HCT116 (cell line): ENCODE results near the gene CTBP1. TPM values are rescaled to one million over a fixed set of nuclear protein-coding genes. Genes with fewer than 3 reads are reported as not detected.

Experiments used
- ATAC-seq: fragments of 200-7000 bp; cut with Tn5 transposase; 2 replicates; pipeline ENCODE4 v1.9.1; 2020; ENCODE audit warnings: mild to moderate bottlenecking, moderate library complexity
- BruUV-seq: library from RNA; stranded (reverse); fragments of 400-500 nt; replicated peaks from 2 replicates; lab custom pipeline; 2021; lab: Mats Ljungman, UMichigan
- CTCF ChIA-PET: fragments of 300-600 bp; sonication (Branson Sonifier 250); formaldehyde crosslinking; loops from one replicate; lab custom pipeline; 2021; ENCODE audit warnings: antibody characterized with exemption; lab: Charles Lee
- POLR2A ChIA-PET: fragments of 300-600, 350-600 bp; sonication (Branson Sonifier 250); formaldehyde crosslinking; loops from one replicate; lab custom pipeline; 2021; ENCODE audit warnings: antibody characterized with exemption; lab: Charles Lee
- RAD21 ChIA-PET, 2 experiments: fragments of 300-600 bp; sonication (Branson Sonifier 250); formaldehyde crosslinking; loops; one replicate each; lab custom pipeline; 2023; ENCODE audit warnings: low total read pairs in 2 of 2; ENCODE audit not compliant: uncharacterized antibody in 2 of 2, unreplicated experiment in 2 of 2, low non-redundant PET in 1 of 2; lab: Charles Lee
- DNase-seq: peaks from one replicate; pipeline ENCODE4 v3.0.0-alpha.2; 2010; ENCODE audit warnings: low read depth, low spot score
- H2AFZ ChIP-seq: fragments of 200-600 bp; shearing (Covaris generic), sonication (generic); 2 replicates; pipeline ENCODE4 v1.6.1; 2017; ENCODE audit warnings: low read depth, mixed run types, mixed read lengths, antibody characterized with exemption, low read length; ENCODE audit not compliant: poor library complexity, severe bottlenecking
- H3K27ac ChIP-seq: 2 replicates; pipeline ENCODE4 v1.5.1; 2012; ENCODE audit warnings: low read depth, low read length
- H3K27me3 ChIP-seq: fragments of 200-600 bp; sonication (generic); 2 replicates; pipeline ENCODE4 v1.6.1; 2016; ENCODE audit warnings: mixed run types, low read length, mixed read lengths; ENCODE audit not compliant: insufficient read depth
- H3K36me3 ChIP-seq, 2 experiments: fragments of 200-500 bp in 1 of 2; fragments of 200-600 bp in 1 of 2; sonication (Bioruptor generic) in 1 of 2; sonication (generic) in 1 of 2; 2 replicates each; pipeline versions ENCODE4 v1.5.1 to v1.6.1; 2014 to 2016; ENCODE audit warnings: low read length in 2 of 2, inconsistent platforms in 1 of 2, mixed read lengths in 1 of 2, mixed run types in 1 of 2; ENCODE audit not compliant: insufficient read depth in 2 of 2, control insufficient read depth in 1 of 2
- H3K4me1 ChIP-seq, 2 experiments: fragments of 200-600 bp in 1 of 2; sonication (generic) in 1 of 2; 2 replicates each; pipeline versions ENCODE4 v1.5.1 to v1.6.1; 2012 to 2017; ENCODE audit warnings: low read length in 2 of 2, inconsistent platforms in 1 of 2, mild to moderate bottlenecking in 1 of 2, mixed read lengths in 1 of 2, mixed run types in 1 of 2, moderate library complexity in 1 of 2; ENCODE audit not compliant: insufficient read depth in 2 of 2, control insufficient read depth in 1 of 2
- H3K4me2 ChIP-seq: fragments of 200-600 bp; sonication (generic); 2 replicates; pipeline ENCODE4 v1.6.1; 2017; ENCODE audit warnings: mixed run types, low read length, mixed read lengths
- H3K4me3 ChIP-seq, 2 experiments: fragments of 200-600 bp in 1 of 2; sonication (generic) in 1 of 2; replicated peaks in 1 of 2; 2 replicates each; pipeline ENCODE4 v1.5.1; 2011 to 2016; ENCODE audit warnings: low read length in 2 of 2, control low read depth in 1 of 2, low read depth in 1 of 2, mild to moderate bottlenecking in 1 of 2, mixed read lengths in 1 of 2, mixed run types in 1 of 2
- H3K79me2 ChIP-seq: fragments of 200-600 bp; sonication (generic); 2 replicates; pipeline ENCODE4 v1.6.1; 2017; ENCODE audit warnings: mild to moderate bottlenecking, mixed run types, low read length, moderate library complexity, mixed read lengths; ENCODE audit not compliant: insufficient read depth
- H3K9ac ChIP-seq: fragments of 200-600 bp; sonication (generic); 2 replicates; pipeline ENCODE4 v1.6.1; 2016; ENCODE audit warnings: low read length, mixed read lengths
- H3K9me2 ChIP-seq: fragments of 200-600 bp; sonication (generic), shearing (Covaris generic); 2 replicates; pipeline ENCODE4 v1.6.1; 2017; ENCODE audit warnings: mixed run types, mild to moderate bottlenecking, moderate library complexity; ENCODE audit not compliant: insufficient read depth
- H3K9me3 ChIP-seq, 2 experiments: fragments of 200-500 bp in 1 of 2; fragments of 200-600 bp in 1 of 2; sonication (Bioruptor generic) in 1 of 2; sonication (generic) in 1 of 2; 2 replicates each; pipeline ENCODE4 v1.6.1; 2014 to 2017; ENCODE audit warnings: low read length in 2 of 2, mixed read lengths in 2 of 2, inconsistent platforms in 1 of 2, low read depth in 1 of 2, mild to moderate bottlenecking in 1 of 2, mixed run types in 1 of 2, moderate library complexity in 1 of 2; ENCODE audit not compliant: control insufficient read depth in 1 of 2, insufficient read depth in 1 of 2
- H4K20me1 ChIP-seq: fragments of 200-600 bp; sonication (generic), shearing (Covaris generic); 2 replicates; pipeline ENCODE4 v1.6.1; 2017; ENCODE audit warnings: mixed run types, mild to moderate bottlenecking, moderate library complexity; ENCODE audit not compliant: insufficient read depth
- CBX3 ChIP-seq: IDR thresholded peaks from 2 replicates; pipeline ENCODE4 v1.6.1; 2012; ENCODE audit warnings: low read depth
- CEBPB ChIP-seq: IDR thresholded peaks from 2 replicates; pipeline ENCODE4 v1.6.1; 2012; ENCODE audit warnings: low read depth
- CTCF ChIP-seq, 3 experiments: fragments of 200-600 bp in 1 of 3; sonication (generic) in 1 of 3; IDR thresholded peaks in 2 of 3; conservative IDR thresholded peaks in 1 of 3; 2 replicates each; pipeline ENCODE4 v1.5.1; 2012 to 2017; ENCODE audit warnings: low read depth in 2 of 3, low read length in 2 of 3, antibody characterized with exemption in 1 of 3, borderline replicate concordance in 1 of 3, control low read depth in 1 of 3, mild to moderate bottlenecking in 1 of 3, mixed read lengths in 1 of 3, mixed run types in 1 of 3, moderate library complexity in 1 of 3; ENCODE audit not compliant: insufficient read depth in 1 of 3
- EGR1 ChIP-seq: IDR thresholded peaks from 2 replicates; pipeline ENCODE4 v1.6.1; 2012; ENCODE audit warnings: low read depth
- ELF1 ChIP-seq: IDR thresholded peaks from 2 replicates; pipeline ENCODE4 v1.6.1; 2012; ENCODE audit warnings: low read depth, borderline replicate concordance
- EZH2 ChIP-seq: fragments of 200-600 bp; sonication (generic); IDR thresholded peaks from 2 replicates; pipeline ENCODE4 v1.6.1; 2017; ENCODE audit warnings: antibody characterized with exemption, mixed run types
- EZH2phosphoT487 ChIP-seq: fragments of 200-600 bp; IDR thresholded peaks from 2 replicates; pipeline ENCODE4 v1.6.1; 2018; ENCODE audit warnings: antibody characterized with exemption, borderline replicate concordance
- FOSL1 ChIP-seq: IDR thresholded peaks from 2 replicates; pipeline ENCODE4 v1.6.1; 2012; ENCODE audit warnings: low read depth
- JUND ChIP-seq: IDR thresholded peaks from 2 replicates; pipeline ENCODE4 v1.6.1; 2012
- MAX ChIP-seq: IDR thresholded peaks from 2 replicates; pipeline ENCODE4 v1.6.1; 2012
- POLR2AphosphoS5 ChIP-seq: IDR thresholded peaks from 2 replicates; pipeline ENCODE4 v1.6.1; 2011; ENCODE audit warnings: mild to moderate bottlenecking, low read depth, low read length, moderate library complexity
- RAD21 ChIP-seq: IDR thresholded peaks from 2 replicates; pipeline ENCODE4 v1.6.1; 2012; ENCODE audit warnings: low read depth, mild to moderate bottlenecking
- REST ChIP-seq: IDR thresholded peaks from 2 replicates; pipeline ENCODE4 v1.6.1; 2012; ENCODE audit warnings: low read depth
- SIN3A ChIP-seq: IDR thresholded peaks from 2 replicates; pipeline ENCODE4 v1.6.1; 2012; ENCODE audit warnings: low read depth
- SRF ChIP-seq: IDR thresholded peaks from 2 replicates; pipeline ENCODE4 v1.6.1; 2012; ENCODE audit warnings: low read depth
- TCF7L2 ChIP-seq: IDR thresholded peaks from 2 replicates; pipeline ENCODE4 v1.7.0; 2011; ENCODE audit warnings: borderline replicate concordance, inconsistent platforms; ENCODE audit not compliant: insufficient read depth, insufficient read length; ENCODE audit errors: extremely low read depth
- YY1 ChIP-seq: IDR thresholded peaks from 2 replicates; pipeline ENCODE4 v1.6.1; 2011; ENCODE audit warnings: low read length, low read depth, moderate library complexity, mild to moderate bottlenecking; ENCODE audit not compliant: insufficient replicate concordance; ENCODE audit errors: extremely low read depth
- ZNF274 ChIP-seq: fragments of 200-500 bp; sonication (Bioruptor generic); IDR thresholded peaks from 2 replicates; pipeline ENCODE4 v1.6.1; 2014; ENCODE audit warnings: mild to moderate bottlenecking, low read depth, low read length, inconsistent platforms
- intact Hi-C: fragments of 100-400 bp; cut with micrococcal nuclease; formaldehyde crosslinking; loops from 2 replicates; pipeline ENCODE4 v1.10.0; 2022
- total RNA-seq: library from RNA; stranded (reverse); gene quantifications from one replicate; pipeline ENCODE4 v1.2.1, GENCODE V29; 2021; ENCODE audit not compliant: unreplicated experiment
- TF ChIP-seq, protein P1 (sequence below): IDR thresholded peaks from 2 replicates; pipeline ENCODE4 v1.6.1; 2012

Gene CTBP1
- total RNA-seq, 1 experiment from 2014 or later: 175 TPM

- TF ChIP-seq, protein P1, sequence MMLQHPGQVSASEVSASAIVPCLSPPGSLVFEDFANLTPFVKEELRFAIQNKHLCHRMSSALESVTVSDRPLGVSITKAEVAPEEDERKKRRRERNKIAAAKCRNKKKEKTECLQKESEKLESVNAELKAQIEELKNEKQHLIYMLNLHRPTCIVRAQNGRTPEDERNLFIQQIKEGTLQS: no peak
- no peak for TF ChIP-seq SRF
- TF ChIP-seq TCF7L2: no peak
- TF ChIP-seq EZH2phosphoT487: no peak
- no peak for TF ChIP-seq REST
- TF ChIP-seq ZNF274: no peak
- TF ChIP-seq FOSL1: no peak
- TF ChIP-seq SIN3A: no peak
- no peak for TF ChIP-seq ELF1
- no peak for TF ChIP-seq YY1
- no peak for TF ChIP-seq CEBPB
- no peak for TF ChIP-seq CBX3
- no peak for TF ChIP-seq EZH2
- no peak for TF ChIP-seq POLR2AphosphoS5
- TF ChIP-seq EGR1: no peak
- TF ChIP-seq JUND: no peak
- TF ChIP-seq MAX: no peak
- TF ChIP-seq CTCF (IDR thresholded peaks at IDR 0.05 in 2 of 3, conservative IDR thresholded peaks at IDR 0.05 in 1 of 3; ENCODE audit: borderline replicate concordance in 1 of 3, insufficient read depth in 1 of 3, low read depth in 2 of 3, low read length in 2 of 3): no peak
- TF ChIP-seq RAD21: no peak
- TF ChIP-seq, all 23 proteins: peak for 0
- DNase-seq: no peak
- ChIA-PET RAD21 (no interaction called here), CTCF (no interaction called here), POLR2A (interaction anchor here (1.3 kb wide), 1 partner anchor 10 kb away, joined by 4 read pairs; the partner anchor contains the start of gene MAEA)
- BruUV-seq: no TSS peak
- H3K27me3 ChIP-seq: no peaks in the 10 kb centered on the region
- H4K20me1 ChIP-seq: no peaks in the 10 kb centered on the region
- no peak overlapping the region for H3K9ac ChIP-seq
- no peaks in the 10 kb centered on the region for H3K36me3 ChIP-seq
- intact Hi-C loops: no loop called here
- H3K4me1 ChIP-seq: peaks cover 3 to 8% of the 10 kb centered on the region in 2 experiments; a peak in 2 of 4 replicates
- no peaks in the 10 kb centered on the region for H3K9me2 ChIP-seq
- ATAC-seq: no peak
- no peak overlapping the region for H3K4me2 ChIP-seq
- H3K27ac ChIP-seq: no peak overlapping the region
- no peaks in the 10 kb centered on the region for H3K9me3 ChIP-seq
- no peaks in the 10 kb centered on the region for H3K79me2 ChIP-seq
- no peak overlapping the region for H3K4me3 ChIP-seq
- no peak overlapping the region for H2AFZ ChIP-seq
Observed at GRCh38 chr4:1279253-1279652, 30.3 kb upstream of the CTBP1 start.
